ENCODE results near the gene IQCH. TPM values are rescaled to one million over a fixed set of nuclear protein-coding genes. Genes with fewer than 3 reads are reported as not detected.
A peak's percentile ranks its signal among the peaks of the same experiment; 100 is the strongest.

Gene IQCH
- total and polyA plus RNA-seq, 9 of the 15 experiments (the other 6 are each of a cell fraction or from before 2014, with no cell fraction given): 1.8 to 3.9 (median 2.7) TPM

DNA sequence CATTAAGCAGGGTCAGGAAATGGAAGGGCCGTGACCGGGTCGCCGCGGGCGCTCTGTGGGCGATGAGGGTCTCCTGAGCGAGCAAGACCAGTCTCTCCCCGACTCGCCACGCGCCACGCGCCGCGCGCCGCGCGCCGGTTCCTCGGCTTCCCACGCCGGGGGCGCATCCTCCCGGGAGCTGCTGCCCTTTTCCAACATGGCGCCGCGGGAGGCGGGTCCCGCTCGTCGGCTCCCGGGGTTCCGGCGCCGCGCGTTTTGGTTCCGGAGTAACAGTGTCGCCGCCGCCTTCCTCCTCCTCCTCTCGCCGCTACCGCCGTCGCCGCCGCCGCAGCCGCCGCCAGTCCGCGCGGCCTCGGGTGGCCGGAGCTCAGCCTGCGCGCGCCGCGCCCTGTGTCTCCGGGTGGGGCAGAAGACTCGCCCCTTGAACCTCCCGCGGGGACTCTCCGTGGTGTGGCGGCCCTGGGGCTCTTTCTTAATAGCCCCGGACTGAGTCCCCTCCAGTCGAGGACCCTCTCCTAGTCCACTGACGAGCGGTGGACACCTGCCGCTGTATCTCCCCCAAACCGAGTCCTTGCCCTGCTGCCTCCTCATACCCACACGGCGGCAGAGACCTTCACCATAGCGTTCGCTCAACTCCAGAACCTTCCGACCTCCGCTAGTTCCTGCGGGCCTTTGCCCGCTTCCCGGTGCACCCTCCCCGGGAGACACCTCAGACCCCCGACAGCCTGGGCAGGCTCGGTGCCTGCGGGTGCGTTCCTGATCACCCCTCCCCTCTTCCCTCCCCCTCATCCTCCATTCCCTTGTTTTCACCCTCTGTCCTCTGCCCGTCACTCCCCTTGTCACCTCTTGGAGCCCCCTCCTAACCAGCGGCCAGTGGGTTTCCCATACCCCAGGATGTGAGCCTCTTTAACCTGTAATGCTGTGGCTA, 288.1 kb downstream of the IQCH start, which contains the start of gene MAP2K5 (continued):
- TF ChIP-seq, protein P1, sequence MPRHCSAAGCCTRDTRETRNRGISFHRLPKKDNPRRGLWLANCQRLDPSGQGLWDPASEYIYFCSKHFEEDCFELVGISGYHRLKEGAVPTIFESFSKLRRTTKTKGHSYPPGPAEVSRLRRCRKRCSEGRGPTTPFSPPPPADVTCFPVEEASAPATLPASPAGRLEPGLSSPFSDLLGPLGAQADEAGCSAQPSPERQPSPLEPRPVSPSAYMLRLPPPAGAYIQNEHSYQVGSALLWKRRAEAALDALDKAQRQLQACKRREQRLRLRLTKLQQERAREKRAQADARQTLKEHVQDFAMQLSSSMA (CRISPR knock-in tag; IDR thresholded peaks at IDR 0.05): peak; percentile 68; the same call in 1 of the 2 replicates
- TF ChIP-seq, protein P2, sequence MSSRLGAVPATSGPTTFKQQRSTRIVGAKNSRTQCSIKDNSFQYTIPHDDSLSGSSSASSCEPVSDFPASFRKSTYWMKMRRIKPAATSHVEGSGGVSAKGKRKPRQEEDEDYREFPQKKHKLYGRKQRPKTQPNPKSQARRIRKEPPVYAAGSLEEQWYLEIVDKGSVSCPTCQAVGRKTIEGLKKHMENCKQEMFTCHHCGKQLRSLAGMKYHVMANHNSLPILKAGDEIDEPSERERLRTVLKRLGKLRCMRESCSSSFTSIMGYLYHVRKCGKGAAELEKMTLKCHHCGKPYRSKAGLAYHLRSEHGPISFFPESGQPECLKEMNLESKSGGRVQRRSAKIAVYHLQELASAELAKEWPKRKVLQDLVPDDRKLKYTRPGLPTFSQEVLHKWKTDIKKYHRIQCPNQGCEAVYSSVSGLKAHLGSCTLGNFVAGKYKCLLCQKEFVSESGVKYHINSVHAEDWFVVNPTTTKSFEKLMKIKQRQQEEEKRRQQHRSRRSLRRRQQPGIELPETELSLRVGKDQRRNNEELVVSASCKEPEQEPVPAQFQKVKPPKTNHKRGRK (tag; IDR thresholded peaks at IDR 0.05): no peak
- TF ChIP-seq, protein P3, sequence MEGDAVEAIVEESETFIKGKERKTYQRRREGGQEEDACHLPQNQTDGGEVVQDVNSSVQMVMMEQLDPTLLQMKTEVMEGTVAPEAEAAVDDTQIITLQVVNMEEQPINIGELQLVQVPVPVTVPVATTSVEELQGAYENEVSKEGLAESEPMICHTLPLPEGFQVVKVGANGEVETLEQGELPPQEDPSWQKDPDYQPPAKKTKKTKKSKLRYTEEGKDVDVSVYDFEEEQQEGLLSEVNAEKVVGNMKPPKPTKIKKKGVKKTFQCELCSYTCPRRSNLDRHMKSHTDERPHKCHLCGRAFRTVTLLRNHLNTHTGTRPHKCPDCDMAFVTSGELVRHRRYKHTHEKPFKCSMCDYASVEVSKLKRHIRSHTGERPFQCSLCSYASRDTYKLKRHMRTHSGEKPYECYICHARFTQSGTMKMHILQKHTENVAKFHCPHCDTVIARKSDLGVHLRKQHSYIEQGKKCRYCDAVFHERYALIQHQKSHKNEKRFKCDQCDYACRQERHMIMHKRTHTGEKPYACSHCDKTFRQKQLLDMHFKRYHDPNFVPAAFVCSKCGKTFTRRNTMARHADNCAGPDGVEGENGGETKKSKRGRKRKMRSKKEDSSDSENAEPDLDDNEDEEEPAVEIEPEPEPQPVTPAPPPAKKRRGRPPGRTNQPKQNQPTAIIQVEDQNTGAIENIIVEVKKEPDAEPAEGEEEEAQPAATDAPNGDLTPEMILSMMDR (IDR thresholded peaks at IDR 0.05 in 2 of 3, conservative IDR thresholded peaks at IDR 0.05 in 1 of 3; ENCODE audit: insufficient read depth in 2 of 3, low read depth in 1 of 3, low read length in 3 of 3): 0 out of 6 replicates have a peak, but pooled peaks of 1 of the 3 experiments have one; percentile 3
- peak; percentile 95 for TF ChIP-seq POLR2G (IDR thresholded peaks at IDR 0.05; ENCODE audit: low read depth, low read length)
- TF ChIP-seq CBFB (CRISPR knock-in tag; IDR thresholded peaks at IDR 0.05): no peak
- TF ChIP-seq PHF8 (IDR thresholded peaks at IDR 0.05; ENCODE audit: borderline replicate concordance, low read length): peak; percentile 83; the same call in 1 of the 2 replicates
- TF ChIP-seq ZNF766 (CRISPR knock-in tag; conservative IDR thresholded peaks at IDR 0.05): 0 out of 2 replicates have a peak, but pooled peaks have one; percentile 43
- TF ChIP-seq, protein P4, sequence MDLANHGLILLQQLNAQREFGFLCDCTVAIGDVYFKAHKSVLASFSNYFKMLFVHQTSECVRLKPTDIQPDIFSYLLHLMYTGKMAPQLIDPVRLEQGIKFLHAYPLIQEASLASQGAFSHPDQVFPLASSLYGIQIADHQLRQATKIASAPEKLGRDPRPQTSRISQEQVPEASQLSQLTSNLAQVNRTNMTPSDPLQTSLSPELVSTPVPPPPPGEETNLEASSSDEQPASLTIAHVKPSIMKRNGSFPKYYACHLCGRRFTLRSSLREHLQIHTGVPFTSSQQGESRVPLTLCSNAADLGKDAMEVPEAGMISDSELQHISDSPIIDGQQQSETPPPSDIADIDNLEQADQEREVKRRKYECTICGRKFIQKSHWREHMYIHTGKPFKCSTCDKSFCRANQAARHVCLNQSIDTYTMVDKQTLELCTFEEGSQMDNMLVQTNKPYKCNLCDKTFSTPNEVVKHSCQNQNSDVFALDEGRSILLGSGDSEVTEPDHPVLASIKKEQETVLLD (IDR thresholded peaks at IDR 0.05): no peak
- TF ChIP-seq ATF7 (IDR thresholded peaks at IDR 0.05): peak; percentile 71; the same call in 1 of the 2 replicates
- 0 out of 2 replicates have a peak, but pooled peaks have one; percentile 55 for TF ChIP-seq HLTF (IDR thresholded peaks at IDR 0.05)
- TF ChIP-seq, protein P5, sequence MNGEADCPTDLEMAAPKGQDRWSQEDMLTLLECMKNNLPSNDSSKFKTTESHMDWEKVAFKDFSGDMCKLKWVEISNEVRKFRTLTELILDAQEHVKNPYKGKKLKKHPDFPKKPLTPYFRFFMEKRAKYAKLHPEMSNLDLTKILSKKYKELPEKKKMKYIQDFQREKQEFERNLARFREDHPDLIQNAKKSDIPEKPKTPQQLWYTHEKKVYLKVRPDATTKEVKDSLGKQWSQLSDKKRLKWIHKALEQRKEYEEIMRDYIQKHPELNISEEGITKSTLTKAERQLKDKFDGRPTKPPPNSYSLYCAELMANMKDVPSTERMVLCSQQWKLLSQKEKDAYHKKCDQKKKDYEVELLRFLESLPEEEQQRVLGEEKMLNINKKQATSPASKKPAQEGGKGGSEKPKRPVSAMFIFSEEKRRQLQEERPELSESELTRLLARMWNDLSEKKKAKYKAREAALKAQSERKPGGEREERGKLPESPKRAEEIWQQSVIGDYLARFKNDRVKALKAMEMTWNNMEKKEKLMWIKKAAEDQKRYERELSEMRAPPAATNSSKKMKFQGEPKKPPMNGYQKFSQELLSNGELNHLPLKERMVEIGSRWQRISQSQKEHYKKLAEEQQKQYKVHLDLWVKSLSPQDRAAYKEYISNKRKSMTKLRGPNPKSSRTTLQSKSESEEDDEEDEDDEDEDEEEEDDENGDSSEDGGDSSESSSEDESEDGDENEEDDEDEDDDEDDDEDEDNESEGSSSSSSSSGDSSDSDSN (IDR thresholded peaks at IDR 0.05; ENCODE audit: borderline replicate concordance in 1 of 2, low read depth in 2 of 2, low read length in 2 of 2): peak; percentile 15 to 51; a peak in 2 of 4 replicates
- TF ChIP-seq TOE1 (IDR thresholded peaks at IDR 0.05; ENCODE audit: borderline replicate concordance): 0 out of 2 replicates have a peak, but pooled peaks have one; percentile 13
- TF ChIP-seq TOE1 (CRISPR knock-in tag; IDR thresholded peaks at IDR 0.05; ENCODE audit: borderline replicate concordance, low read depth): no peak
- no peak for TF ChIP-seq ZNF76 (CRISPR knock-in tag; IDR thresholded peaks at IDR 0.05; ENCODE audit: borderline replicate concordance)
- TF ChIP-seq TAF15 (IDR thresholded peaks at IDR 0.05; ENCODE audit: low read depth, low read length): no peak
- no peak for TF ChIP-seq ZC3H11A (IDR thresholded peaks at IDR 0.05; ENCODE audit: low read depth, low read length)
- no peak for TF ChIP-seq BRCA1 (IDR thresholded peaks at IDR 0.05)
- TF ChIP-seq BRCA1 (CRISPR knock-in tag; IDR thresholded peaks at IDR 0.05): no peak
- TF ChIP-seq GABPB1 (CRISPR knock-in tag; IDR thresholded peaks at IDR 0.05): peak; percentile 78

All from K562 (cell line).